Ramos (cell line): ENCODE measurements around the gene ILK.

Experiments used
- in situ Hi-C: fragments of 300-500 bp; cut with MboI; formaldehyde crosslinking; loops from one replicate; pipeline ENCODE4 v1.14.3; 2022; ENCODE audit warnings: low sequenced_read_pairs; ENCODE audit not compliant: unreplicated experiment

The ILK gene

GRCh38 chr11:6632116-6633073 lies 28.8 kb downstream of the ILK start:
- in situ Hi-C loops: no loop called here

GRCh38 chr11:6633422-6634408 lies 30.1 kb downstream of the ILK start:
- in situ Hi-C loops: no loop called here

- in situ Hi-C loops: no loop called here
These were observed 31.0 kb downstream of the ILK start for GRCh38 chr11:6634534-6634933.

- in situ Hi-C loops: no loop called here
These were observed 31.7 kb downstream of the ILK start for GRCh38 chr11:6635082-6635932.

- in situ Hi-C loops: no loop called here
These were observed 32.9 kb downstream of the ILK start for GRCh38 chr11:6636480-6636879.

DNA sequence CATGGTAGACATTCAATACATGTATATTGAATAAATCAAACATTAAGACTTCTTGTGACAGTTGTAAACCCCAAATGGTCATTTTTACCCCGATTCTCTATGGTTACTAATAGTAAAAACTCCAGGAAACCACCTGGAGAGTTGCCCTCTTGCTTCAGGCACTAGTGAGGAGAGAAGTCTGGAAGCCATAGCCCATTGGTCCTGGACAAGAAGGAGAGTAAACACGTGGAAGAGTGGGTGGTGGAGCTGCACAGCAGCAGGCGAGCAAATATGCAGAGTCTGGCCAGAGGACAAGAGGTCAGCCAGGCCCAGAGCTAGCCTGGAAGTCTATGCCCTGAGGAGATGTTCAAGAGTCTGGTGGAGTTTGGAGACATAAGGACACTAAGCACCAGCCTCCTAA lies 34.3 kb downstream of the ILK start:
- in situ Hi-C loops: no loop called here

GRCh38 chr11:6638429-6638828 lies 34.9 kb downstream of the ILK start:
- in situ Hi-C loops: no loop called here

- in situ Hi-C loops: no loop called here
These were observed 36.7 kb downstream of the ILK start for GRCh38 chr11:6640036-6640984.

GRCh38 chr11:6640985-6641701 lies 37.6 kb downstream of the ILK start:
- in situ Hi-C loops: no loop called here

- in situ Hi-C loops: no loop called here
These were observed 39.4 kb downstream of the ILK start for GRCh38 chr11:6642957-6643356.

DNA sequence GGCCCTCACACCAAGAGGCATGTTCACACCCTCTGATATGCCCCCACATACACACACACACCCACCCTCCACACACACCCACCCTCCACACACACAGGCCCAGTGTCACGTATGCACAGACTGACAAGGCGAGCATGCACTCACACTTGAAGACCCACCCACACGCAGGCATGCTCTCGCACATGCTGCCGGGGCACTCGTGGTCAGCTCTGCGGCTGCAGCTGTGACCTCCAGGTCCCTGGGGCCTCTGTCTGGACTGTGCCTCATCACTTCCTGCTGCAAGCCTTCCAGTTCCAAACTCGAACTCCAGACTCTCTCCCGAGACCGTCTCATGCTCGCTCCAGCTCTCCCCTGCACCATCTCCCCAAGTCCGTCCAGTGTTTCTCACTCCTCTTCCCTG lies 42.5 kb downstream of the ILK start:
- in situ Hi-C loops: no loop called here

DNA sequence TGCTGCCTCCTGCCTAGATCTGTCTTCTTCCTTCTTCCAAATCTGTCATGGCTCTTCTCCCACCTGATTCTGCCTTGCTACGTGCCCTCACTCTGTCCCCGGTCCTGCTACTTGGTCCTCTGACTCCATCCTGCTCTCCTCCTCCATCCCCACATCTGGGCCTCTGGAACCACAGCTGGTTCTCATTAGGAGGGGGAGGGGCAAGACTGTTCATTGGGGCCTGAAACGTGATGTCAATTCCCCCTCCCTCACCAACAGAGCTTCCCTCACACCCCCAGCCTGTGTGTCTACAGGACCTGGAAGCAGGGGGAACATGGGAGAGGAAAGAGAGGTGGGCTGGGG lies 43.0 kb downstream of the ILK start:
- in situ Hi-C loops: no loop called here

DNA sequence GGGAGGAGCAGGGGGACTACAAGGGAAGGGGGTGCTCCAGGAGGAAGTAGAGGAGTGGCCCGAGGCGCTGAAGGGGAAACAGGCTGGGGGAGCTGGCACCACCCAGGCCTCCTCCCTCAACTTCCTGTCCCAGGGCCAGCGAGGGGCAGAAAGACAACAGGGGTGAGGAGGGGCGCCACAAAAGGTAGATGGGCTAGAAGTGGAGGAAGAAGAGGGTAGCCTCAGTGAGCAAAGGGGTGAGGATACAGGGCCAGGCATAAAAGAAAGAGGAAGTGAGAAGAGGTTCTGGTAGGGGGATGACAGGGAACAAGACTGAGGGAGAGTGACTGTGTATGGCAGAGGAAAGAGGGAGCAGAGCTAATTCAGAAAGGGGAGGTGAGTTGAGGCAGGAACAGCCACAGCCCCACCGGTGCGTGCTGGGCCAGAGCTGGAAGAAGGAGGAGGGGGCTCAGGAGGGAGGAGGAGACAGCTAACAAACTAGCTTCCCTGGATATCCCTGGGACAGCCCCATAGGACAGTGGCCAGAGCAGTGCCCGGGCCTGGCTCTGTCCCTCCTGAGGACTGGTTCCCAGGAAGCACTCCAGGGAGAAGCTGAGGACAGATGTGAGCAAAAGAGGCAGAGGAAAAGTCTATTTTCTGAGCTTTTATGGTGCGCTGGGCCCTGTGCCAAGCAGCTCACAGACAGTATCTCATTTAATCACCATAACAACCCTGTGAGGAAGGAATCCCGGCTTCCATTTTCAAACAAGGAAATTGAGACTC lies 43.5 kb downstream of the ILK start:
- in situ Hi-C loops: no loop called here

DNA sequence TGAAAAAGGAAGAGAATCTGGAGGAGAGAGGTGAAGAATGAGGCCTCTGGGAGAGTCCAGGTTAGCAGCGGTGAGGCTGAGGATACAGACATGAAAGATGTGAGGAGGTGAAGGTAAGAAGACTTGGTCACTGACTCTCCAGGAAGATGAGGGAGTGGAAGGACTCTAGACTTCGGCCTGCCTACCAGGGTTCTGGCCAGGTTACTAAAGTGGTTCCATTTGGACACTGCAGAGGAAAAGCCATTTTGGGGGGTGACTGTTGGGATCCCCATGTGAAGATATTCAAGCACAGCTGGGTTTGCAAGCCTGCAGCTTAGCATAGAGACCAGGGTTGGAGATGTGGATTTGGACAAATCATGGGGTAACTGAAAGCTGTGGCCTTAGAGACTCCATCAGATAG lies 44.3 kb downstream of the ILK start:
- in situ Hi-C loops: no loop called here

DNA sequence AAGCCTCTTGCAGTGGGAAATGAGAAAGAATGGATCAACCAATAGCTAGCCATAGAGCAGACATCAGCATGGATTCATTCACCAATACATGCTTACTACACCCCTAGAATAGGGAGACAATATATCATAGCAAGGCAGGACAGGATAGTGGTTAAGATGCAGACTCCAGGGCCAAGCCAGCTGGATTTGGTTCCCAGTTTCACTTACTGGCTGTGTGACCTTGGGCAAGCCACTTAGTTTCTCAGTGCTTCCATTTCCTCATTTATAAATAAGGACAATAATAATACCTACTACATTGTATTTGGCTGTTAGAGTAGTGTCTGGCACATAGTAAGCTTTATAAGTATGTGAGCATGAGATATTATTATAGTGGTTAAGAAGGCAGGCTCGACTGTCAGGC lies 44.9 kb downstream of the ILK start:
- in situ Hi-C loops: no loop called here

DNA sequence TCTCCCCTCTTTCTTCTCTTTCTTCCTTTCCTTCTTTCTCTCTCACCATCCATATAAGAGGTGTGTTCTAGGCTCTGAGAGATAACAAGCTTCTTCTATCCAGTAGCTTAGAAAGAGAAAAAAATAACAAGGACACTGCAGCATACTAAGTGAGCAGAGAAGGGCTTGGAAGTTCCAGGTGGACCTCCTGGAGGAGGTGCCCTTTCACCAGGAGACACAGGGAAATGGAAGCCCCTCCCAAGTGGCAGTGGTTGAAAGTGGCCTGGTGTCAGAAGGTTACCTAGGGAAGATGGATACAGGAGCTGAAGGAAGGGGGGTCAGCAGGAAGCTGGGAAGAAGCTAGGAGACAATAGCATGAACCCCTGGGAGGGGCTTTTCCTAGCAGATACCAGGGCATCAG lies 46.5 kb downstream of the ILK start:
- in situ Hi-C loops: no loop called here

DNA sequence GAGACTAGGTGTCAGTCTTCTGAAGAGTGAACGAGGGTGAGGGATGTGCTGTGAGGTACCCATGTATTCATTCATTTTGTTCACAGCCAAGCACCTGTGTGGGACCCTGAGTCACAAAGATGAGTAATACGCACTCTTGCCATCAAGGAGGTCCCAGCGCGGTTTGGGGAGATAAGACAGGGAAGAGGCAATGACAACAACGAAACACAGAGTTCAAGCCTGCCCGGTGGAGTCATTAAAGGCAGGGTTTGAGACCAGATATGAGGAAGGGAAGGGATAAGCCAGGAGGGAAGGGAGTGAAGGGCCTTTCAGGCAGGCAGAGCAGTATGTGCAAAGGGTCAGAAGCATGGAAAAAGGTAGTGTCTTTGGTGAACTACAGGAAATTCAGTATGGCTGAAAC lies 47.4 kb downstream of the ILK start:
- in situ Hi-C loops: no loop called here

GRCh38 chr11:6652182-6652581 lies 48.6 kb downstream of the ILK start:
- in situ Hi-C loops: no loop called here
